GM23338 (cell line): ENCODE measurements around the gene UBE3C. TPM values are rescaled to one million over a fixed set of nuclear protein-coding genes. Genes with fewer than 3 reads are reported as not detected.
"Not testable (repeated sequence)": the region's sequence is repeated elsewhere in the genome, so short reads cannot be mapped to it uniquely, and the experiment has no call there.

Source experiments
- ATAC-seq: fragments of 200-7000 bp; cut with Tn5 transposase; 3 replicates; pipeline ENCODE4 v1.9.1; 2020
- DNase-seq: peaks from one replicate; pipeline ENCODE4 v3.0.0-alpha.2; 2015; ENCODE audit warnings: low spot score
- H2AFZ ChIP-seq: fragments of 200-600 bp; sonication (generic); 2 replicates; pipeline ENCODE4 v1.8.0; 2016; ENCODE audit warnings: antibody characterized with exemption, mild to moderate bottlenecking, moderate library complexity
- H3F3A ChIP-seq: fragments of 200-600 bp; sonication (generic); replicated peaks from 2 replicates; pipeline ENCODE4 v1.8.0; 2017; ENCODE audit warnings: antibody characterized with exemption, mixed run types, low read depth
- H3K27ac ChIP-seq: fragments of 200-600 bp; sonication (generic); 2 replicates; pipeline ENCODE4 v1.6.1; 2016; ENCODE audit warnings: low read depth
- H3K27me3 ChIP-seq: fragments of 200-600 bp; sonication (generic); 2 replicates; pipeline ENCODE4 v1.8.0; 2016; ENCODE audit warnings: mild to moderate bottlenecking, mixed run types, moderate library complexity; ENCODE audit not compliant: insufficient read depth
- H3K36me3 ChIP-seq: fragments of 200-600 bp; sonication (generic); 2 replicates; pipeline ENCODE4 v1.8.0; 2016; ENCODE audit warnings: mild to moderate bottlenecking; ENCODE audit not compliant: insufficient read depth
- H3K4me1 ChIP-seq: fragments of 200-600 bp; sonication (generic); 2 replicates; pipeline ENCODE4 v1.8.0; 2016; ENCODE audit warnings: mild to moderate bottlenecking, moderate library complexity; ENCODE audit not compliant: insufficient read depth
- H3K4me2 ChIP-seq: fragments of 200-600 bp; sonication (generic); 2 replicates; pipeline ENCODE4 v1.7.1; 2017; ENCODE audit warnings: mixed run types
- H3K4me3 ChIP-seq: fragments of 200-600 bp; sonication (generic); 2 replicates; pipeline ENCODE4 v1.6.1; 2016; ENCODE audit warnings: mixed run types
- H3K79me2 ChIP-seq: fragments of 200-600 bp; sonication (generic); replicated peaks from 2 replicates; pipeline ENCODE4 v1.8.0; 2017; ENCODE audit warnings: mild to moderate bottlenecking; ENCODE audit not compliant: insufficient read depth
- H3K9me2 ChIP-seq: fragments of 200-600 bp; sonication (generic); 2 replicates; pipeline ENCODE4 v1.8.0; 2017; ENCODE audit not compliant: insufficient read depth
- H4K20me1 ChIP-seq: fragments of 200-600 bp; sonication (generic); replicated peaks from 2 replicates; pipeline ENCODE4 v1.8.0; 2017; ENCODE audit warnings: mild to moderate bottlenecking; ENCODE audit not compliant: insufficient read depth
- H3K27ac Mint-ChIP-seq: 2 replicates; pipeline ENCODE4 v1.8.0; 2020; ENCODE audit warnings: inconsistent platforms, mild to moderate bottlenecking, moderate library complexity, mixed read lengths
- H3K27me3 Mint-ChIP-seq: 3 replicates; pipeline ENCODE4 v1.8.0; 2022; ENCODE audit warnings: low read depth, mild to moderate bottlenecking, moderate library complexity, mixed read lengths, inconsistent platforms; ENCODE audit not compliant: insufficient read depth, poor library complexity
- H3K36me3 Mint-ChIP-seq: 3 replicates; pipeline ENCODE4 v1.8.0; 2021; ENCODE audit warnings: low read depth, mild to moderate bottlenecking, inconsistent platforms, moderate library complexity, mixed read lengths
- H3K4me1 Mint-ChIP-seq: 3 replicates; pipeline ENCODE4 v1.8.0; 2020; ENCODE audit warnings: mild to moderate bottlenecking, inconsistent platforms, mixed read lengths
- H3K4me3 Mint-ChIP-seq: 3 replicates; pipeline ENCODE4 v1.8.0; 2021; ENCODE audit warnings: moderate library complexity, mild to moderate bottlenecking, inconsistent platforms, mixed read lengths
- H3K9me3 Mint-ChIP-seq: 3 replicates; pipeline ENCODE4 v1.8.0; 2020; ENCODE audit warnings: moderate library complexity, mild to moderate bottlenecking, inconsistent platforms, mixed read lengths
- CREB1 ChIP-seq: fragments of 250-450 bp; sonication (Bioruptor Pico); IDR thresholded peaks from 2 replicates; pipeline ENCODE4 v1.5.0; 2020; ENCODE audit warnings: low read depth, mild to moderate bottlenecking, moderate library complexity
- CTCF ChIP-seq, 2 experiments: fragments of 200-600 bp in 1 of 2; sonication (generic) in 1 of 2; conservative IDR thresholded peaks; 2 replicates each; pipeline versions ENCODE4 v1.5.1 to v1.6.1; 2016 to 2017; ENCODE audit warnings: antibody characterized with exemption in 2 of 2, low read depth in 2 of 2, mild to moderate bottlenecking in 2 of 2, moderate library complexity in 1 of 2
- EZH2phosphoT487 ChIP-seq: fragments of 200-600 bp; sonication (generic); IDR thresholded peaks from one replicate; pipeline ENCODE4 v1.8.1; 2018; ENCODE audit warnings: antibody characterized with exemption; ENCODE audit not compliant: unreplicated experiment
- JUNB ChIP-seq: IDR thresholded peaks from one replicate; pipeline ENCODE4 v1.6.1; 2016; ENCODE audit warnings: antibody characterized with exemption; ENCODE audit not compliant: unreplicated experiment
- POLR2AphosphoS5 ChIP-seq: IDR thresholded peaks from 2 replicates; pipeline ENCODE4 v1.6.1; 2016; ENCODE audit warnings: antibody characterized with exemption, low read depth
- REST ChIP-seq: IDR thresholded peaks from one replicate; pipeline ENCODE4 v1.6.1; 2018; ENCODE audit warnings: antibody characterized with exemption; ENCODE audit not compliant: unreplicated experiment
- ZNF331 ChIP-seq: fragments of 250-450 bp; sonication (Bioruptor Pico); IDR thresholded peaks from 2 replicates; pipeline ENCODE4 v1.5.0; 2020; ENCODE audit warnings: low read depth, mild to moderate bottlenecking, moderate library complexity
- polyA plus RNA-seq: library from polyadenylated mRNA; unstranded; fragments of >200 nt; fragmentation: Nextera tagmentation; extraction: Ambion mirVana; gene quantifications from 2 replicates; pipeline ENCODE4 v1.2.1, GENCODE V29; 2016
- total RNA-seq: library from RNA; depleted of rRNA; stranded (reverse); fragments of >200 nt; shearing (Covaris generic); gene quantifications from 2 replicates; pipeline ENCODE4 v1.2.3, GENCODE V29; 2014

The UBE3C gene
- total and polyA plus RNA-seq, 2 experiments from 2014 or later = 16.8 to 76.9 TPM

- no peaks in the 10 kb centered on the region for H3K27me3 ChIP-seq
- H3K79me2 ChIP-seq = no peaks in the 10 kb centered on the region
- H3K36me3 Mint-ChIP-seq = peaks cover under 1% of the 10 kb centered on the region; the same call in 1 of the 3 replicates
- no peak overlapping the region for H3K27ac Mint-ChIP-seq
- no peaks in the 10 kb centered on the region for H3K36me3 ChIP-seq
- H3F3A ChIP-seq = peaks cover 24% of the 10 kb centered on the region
- H2AFZ ChIP-seq = no peak overlapping the region; the same call in 1 of the 2 replicates
- DNase-seq (no peak), ATAC-seq (peak; percentile 6; the same call in 1 of the 3 replicates)
- H3K4me3 Mint-ChIP-seq = no peak overlapping the region
- no peaks in the 10 kb centered on the region for H3K9me2 ChIP-seq
- H3K4me1 Mint-ChIP-seq = peaks cover 21% of the 10 kb centered on the region
- peaks cover 10% of the 10 kb centered on the region; the same call in 1 of the 2 replicates for H3K4me1 ChIP-seq
- H3K4me2 ChIP-seq = no peak overlapping the region
- H3K4me3 ChIP-seq = no peak overlapping the region
- no peaks in the 10 kb centered on the region; the same call in 2 of the 3 replicates for H3K9me3 Mint-ChIP-seq
- TF ChIP-seq EZH2phosphoT487 (no peak), CTCF (conservative IDR thresholded peaks at IDR 0.05; ENCODE audit: low read depth in 2 of 2) (peak; percentile 7 to 68; a peak in 2 of 4 replicates)
- H3K27me3 Mint-ChIP-seq = peaks cover 13% of the 10 kb centered on the region
- H4K20me1 ChIP-seq = 0 out of 2 replicates have a peak, but pooled peaks cover 4% of the 10 kb centered on the region
- no peak overlapping the region for H3K27ac ChIP-seq
These were observed 137.4 kb downstream of the UBE3C start for GRCh38 chr7:157276091-157276561.

- Histone ChIP-seq H3F3A (peaks cover 18% of the 10 kb centered on the region), H4K20me1 (0 out of 2 replicates have a peak, but pooled peaks cover under 1% of the 10 kb centered on the region), H3K4me1 (peaks cover 10% of the 10 kb centered on the region; the same call in 1 of the 2 replicates), H3K4me2 (no peak overlapping the region), H3K36me3 (no peaks in the 10 kb centered on the region), H3K27ac (no peak overlapping the region), H3K4me3 (no peak overlapping the region), H3K79me2 (no peaks in the 10 kb centered on the region), H2AFZ (no peak overlapping the region; the same call in 1 of the 2 replicates), H3K9me2 (no peaks in the 10 kb centered on the region), H3K27me3 (no peaks in the 10 kb centered on the region)
- H3K4me1 Mint-ChIP-seq = peaks cover 19% of the 10 kb centered on the region
- peaks cover 13% of the 10 kb centered on the region for H3K27me3 Mint-ChIP-seq
- DNase-seq = no peak
- H3K36me3 Mint-ChIP-seq = no peaks in the 10 kb centered on the region; the same call in 2 of the 3 replicates
- H3K27ac Mint-ChIP-seq = peak overlapping the region; percentile 10; the same call in 1 of the 2 replicates
- TF ChIP-seq CTCF (conservative IDR thresholded peaks at IDR 0.05; ENCODE audit: low read depth in 2 of 2) (no peak), JUNB (no peak), EZH2phosphoT487 (no peak), POLR2AphosphoS5 (no peak), ZNF331 (CRISPR knock-in tag) (no peak), REST (no peak), CREB1 (CRISPR knock-in tag) (no peak)
- H3K4me3 Mint-ChIP-seq = no peak overlapping the region
- H3K9me3 Mint-ChIP-seq = no peaks in the 10 kb centered on the region; the same call in 2 of the 3 replicates
- ATAC-seq = no peak
These were observed 138.2 kb downstream of the UBE3C start for GRCh38 chr7:157276731-157277562.

- H3K9me3 Mint-ChIP-seq, H3K4me3 Mint-ChIP-seq, H3K27ac ChIP-seq, H3K79me2 ChIP-seq, ATAC-seq, DNase-seq, H2AFZ ChIP-seq, H3K4me3 ChIP-seq, H3K36me3 ChIP-seq, H3K27me3 ChIP-seq, H3K9me2 ChIP-seq, H3K4me2 ChIP-seq, H3K36me3 Mint-ChIP-seq, H4K20me1 ChIP-seq, H3K27ac Mint-ChIP-seq: not testable (repeated sequence)
- Mint-ChIP-seq H3K4me1 (peaks cover 17% of the 10 kb centered on the region), H3K27me3 (peaks cover 13% of the 10 kb centered on the region)
- peaks cover 18% of the 10 kb centered on the region for H3F3A ChIP-seq
- H3K4me1 ChIP-seq = peaks cover 10% of the 10 kb centered on the region; the same call in 1 of the 2 replicates
These were observed 138.8 kb downstream of the UBE3C start for GRCh38 chr7:157277568-157277967.
